Psoas muscle (tissue), 8 donors: ENCODE measurements around the gene SAPCD1. TPM values are rescaled to one million over a fixed set of nuclear protein-coding genes. Genes with fewer than 3 reads are reported as not detected.
A peak's percentile ranks its signal among the peaks of the same experiment; 100 is the strongest.
"Not testable (repeated sequence)": the region's sequence is repeated elsewhere in the genome, so short reads cannot be mapped to it uniquely, and the experiment has no call there.

ENCODE experiments used
- ATAC-seq, 4 donors: fragments of 200-7000 bp; cut with Tn5 transposase; one replicate each; pipeline ENCODE4 v1.9.1; 2020; ENCODE audit warnings: moderate library complexity in 3 of 4, mild to moderate bottlenecking in 2 of 4
- DNase-seq, 2 donors: peaks; one replicate each; pipeline ENCODE4 v3.0.0-alpha.2; 2020
- H3K27ac ChIP-seq: fragments of 200-600 bp; one replicate; pipeline ENCODE4 v1.8.0; 2022
- H3K27me3 ChIP-seq, 3 donors: fragments of 200-600 bp in 1 of 3; one replicate each; pipeline versions ENCODE4 v1.6.1 to v1.8.0; 2013 to 2022; ENCODE audit warnings: low read length in 2 of 3, mild to moderate bottlenecking in 2 of 3, moderate library complexity in 1 of 3; ENCODE audit not compliant: insufficient read depth in 3 of 3
- H3K36me3 ChIP-seq, 2 donors: fragments of 200-600 bp in 1 of 2; one replicate each; pipeline versions ENCODE4 v1.6.1 to v1.8.0; 2013 to 2022; ENCODE audit warnings: low read depth in 1 of 2, mild to moderate bottlenecking in 1 of 2, moderate library complexity in 1 of 2; ENCODE audit not compliant: insufficient read depth in 1 of 2
- H3K4me1 ChIP-seq: fragments of 200-600 bp; one replicate; pipeline ENCODE4 v1.8.0; 2022
- H3K4me3 ChIP-seq: fragments of 200-600 bp; one replicate; pipeline ENCODE4 v1.8.0; 2022; ENCODE audit warnings: mild to moderate bottlenecking
- H3K9me3 ChIP-seq: fragments of 200-600 bp; one replicate; pipeline ENCODE4 v1.8.0; 2022
- CTCF ChIP-seq: fragments of 200-600 bp; IDR thresholded peaks from one replicate; pipeline ENCODE4 v1.8.0; 2022; ENCODE audit warnings: antibody characterized with exemption
- WGBS, 3 donors: extraction: QIAGEN DNeasy Blood & Tissue Kit; methylation state at CpG; one replicate each; pipeline versions ENCODE4 v1.1.6 to v1.1.7; 2013; 5-methylcytosine and 5-hydroxymethylcytosine counted together
- intact Hi-C, 2 donors: fragments of 100-400 bp; cut with DNase I; formaldehyde crosslinking; loops; one replicate each; pipeline versions ENCODE4 v1.11.0 to v1.14.2; 2022
- polyA plus RNA-seq, 3 donors: library from polyadenylated mRNA; stranded (reverse); fragments of 200-250 nt; gene quantifications; one replicate each; pipeline ENCODE4 v1.2.3, GENCODE V29; 2013
- total RNA-seq, 4 donors: library from RNA; stranded (reverse); fragmentation: NEBNext Ultra II Directional in 2 of 4; extraction: Animal tissue kit (Norgen Biotek cat#: 25700) in 2 of 4; gene quantifications; one replicate each; pipeline versions ENCODE4 v1.2.1 to v1.2.4, GENCODE V29; 2021 to 2023
- donor health status: healthy with polysubstance abuse.
- donor health status: DM: no; HTN: no; CAD: no; lungs with moderate emphysema.
- donor health status: Bipolar disorder and iron deficiency.
- donor health status: healthy.
- donor health status: DM: yes; HTN: yes; CAD: no.
- donor health status: DM: no; HTN: no; CAD: no.
- donor health status: DM: no; HTN: no; CAD: no.
- donor health status: DM: yes; HTN: yes; CAD: no.

The SAPCD1 gene
- total and polyA plus RNA-seq, 7 donors = 0.13 to 0.78 (median 0.41) TPM; not detected in 3

GRCh38 chr6:31785475-31785874 is 23.0 kb downstream of the SAPCD1 start:
- 94 to 97% (median 94%) methylated on average over 11 of the region's 11 CpGs for WGBS, 3 donors

GRCh38 chr6:31791324-31792089 is 29.1 kb downstream of the SAPCD1 start:
- peaks cover 0 to 62% of the 10 kb centered on the region in 2 donors for H3K36me3 ChIP-seq
- 61 to 64% (median 63%) methylated on average over 10 to 12 of the region's 12 CpGs for WGBS, 3 donors
- peak; percentile 46 for TF ChIP-seq CTCF

More at GRCh38 chr6:31785475-31785874, 23.0 kb downstream of the SAPCD1 start:
- intact Hi-C loops = no loop called here
- no peak overlapping the region for H3K4me3 ChIP-seq
- no peak overlapping the region for H3K27ac ChIP-seq
- no peaks in the 10 kb centered on the region for H3K9me3 ChIP-seq
- H3K27me3 ChIP-seq = no peaks in the 10 kb centered on the region
- DNase-seq (no peak), ATAC-seq (no peak)
- no peaks in the 10 kb centered on the region for H3K4me1 ChIP-seq
- H3K36me3 ChIP-seq = peaks cover 0 to 91% of the 10 kb centered on the region in 2 donors
- no peak for TF ChIP-seq CTCF

GRCh38 chr6:31792090-31792374 is 29.6 kb downstream of the SAPCD1 start:
- no peak for ATAC-seq
- no peak for TF ChIP-seq CTCF
- no peaks in the 10 kb centered on the region for H3K27me3 ChIP-seq
- no peak overlapping the region for H3K27ac ChIP-seq
- H3K9me3 ChIP-seq = no peaks in the 10 kb centered on the region
- no peak for DNase-seq
- WGBS, 3 donors = 79 to 93% (median 90%) methylated on average over 3 of the region's 3 CpGs
- intact Hi-C loops = no loop called here
- no peak overlapping the region for H3K4me3 ChIP-seq
- H3K4me1 ChIP-seq = peaks cover 6% of the 10 kb centered on the region
- peaks cover 0 to 63% of the 10 kb centered on the region in 2 donors for H3K36me3 ChIP-seq

More at GRCh38 chr6:31791324-31792089, 29.1 kb downstream of the SAPCD1 start:
- DNase-seq (no peak), ATAC-seq (peak in 1 of 4 donors; percentile 29)
- intact Hi-C loops = no loop called here
- peaks cover 6% of the 10 kb centered on the region for H3K4me1 ChIP-seq
- no peak overlapping the region for H3K4me3 ChIP-seq
- H3K9me3 ChIP-seq = no peaks in the 10 kb centered on the region
- no peaks in the 10 kb centered on the region for H3K27me3 ChIP-seq
- H3K27ac ChIP-seq = no peak overlapping the region

- intact Hi-C loops = no loop called here
- no peaks in the 10 kb centered on the region for H3K9me3 ChIP-seq
- H3K27ac ChIP-seq = peak overlapping the region; percentile 14
- ATAC-seq (no peak), DNase-seq (no peak)
- no peak overlapping the region for H3K4me3 ChIP-seq
- peaks cover 6% of the 10 kb centered on the region for H3K4me1 ChIP-seq
- peaks cover 0 to 62% of the 10 kb centered on the region in 2 donors for H3K36me3 ChIP-seq
- no peaks in the 10 kb centered on the region for H3K27me3 ChIP-seq
- 86 to 91% (median 86%) methylated on average over 12 of the region's 12 CpGs for WGBS, 3 donors
- no peak for TF ChIP-seq CTCF
Observed at GRCh38 chr6:31792761-31793171, 30.3 kb downstream of the SAPCD1 start.

- H3K9me3 ChIP-seq, DNase-seq, ATAC-seq, H3K27me3 ChIP-seq: not testable (repeated sequence)
- peaks cover 0 to 55% of the 10 kb centered on the region in 2 donors for H3K36me3 ChIP-seq
- intact Hi-C loops = loop anchor here in 1 of 2 donors (2.0 kb wide), 1 partner anchor 33 kb away; the partner anchor contains the start of gene HSPA1B
- WGBS, 3 donors = 83 to 89% (median 87%) methylated on average over 6 of the region's 6 CpGs
- peaks cover 15% of the 10 kb centered on the region for H3K4me1 ChIP-seq
- peak overlapping the region; percentile 94 for H3K27ac ChIP-seq
- H3K4me3 ChIP-seq = peak overlapping the region; percentile 81
Observed at GRCh38 chr6:31793927-31794245, 31.4 kb downstream of the SAPCD1 start.
